Measurements from ENCODE around the gene ANKRD36C.
"Not testable (repeated sequence)": the region's sequence is repeated elsewhere in the genome, so short reads cannot be mapped to it uniquely, and the experiment has no call there.

ANKRD36C gene

DNA sequence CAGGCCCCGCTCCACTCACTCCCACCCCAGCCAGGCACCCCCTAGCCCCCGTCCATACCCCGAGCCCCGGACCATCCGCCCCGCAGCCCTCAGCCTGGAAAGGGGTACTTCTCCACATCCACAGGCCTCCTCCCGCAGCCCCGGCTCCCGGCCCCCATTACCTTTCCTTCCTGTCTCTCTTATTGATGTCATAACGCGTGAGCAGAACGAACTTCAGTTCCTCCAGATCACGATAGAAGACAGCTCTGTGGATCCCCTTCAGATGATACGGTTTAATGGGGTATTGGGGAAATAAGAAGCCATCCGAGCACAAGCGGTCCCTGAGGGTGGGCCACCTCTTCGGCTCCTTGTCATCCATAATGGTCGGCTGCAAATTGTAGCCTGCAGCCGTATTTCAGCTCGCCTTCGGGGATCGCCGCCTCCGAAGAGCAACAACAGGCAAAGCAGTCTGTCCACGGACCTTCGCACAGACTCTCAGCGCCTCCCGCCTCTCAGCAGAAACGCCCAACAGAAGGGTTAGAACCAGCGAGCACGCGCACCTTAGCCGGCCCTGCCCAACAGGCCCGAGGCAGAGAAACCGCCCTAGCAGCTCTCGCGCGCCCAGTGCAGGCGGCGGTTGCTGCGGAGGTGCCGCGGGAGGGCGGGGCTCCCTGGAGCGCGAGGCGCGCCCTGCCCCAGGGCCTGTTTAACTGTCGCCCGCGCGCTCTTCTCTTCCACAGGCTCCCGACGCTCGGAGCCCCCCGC lies at the start of gene ANKRD36C:
Gene ANKRD36C (minus strand): TSS at position 474 of the 744 bp plus-strand sequence. CDS start 116 bp downstream, at position 358.
- peak; percentile 62 for DNase-seq (ENCODE audit: low read depth)
- peak within 1 kb of the TSS; percentile 62 for H3K4me3 ChIP-seq (ENCODE audit: low read depth, low read length)

DNA sequence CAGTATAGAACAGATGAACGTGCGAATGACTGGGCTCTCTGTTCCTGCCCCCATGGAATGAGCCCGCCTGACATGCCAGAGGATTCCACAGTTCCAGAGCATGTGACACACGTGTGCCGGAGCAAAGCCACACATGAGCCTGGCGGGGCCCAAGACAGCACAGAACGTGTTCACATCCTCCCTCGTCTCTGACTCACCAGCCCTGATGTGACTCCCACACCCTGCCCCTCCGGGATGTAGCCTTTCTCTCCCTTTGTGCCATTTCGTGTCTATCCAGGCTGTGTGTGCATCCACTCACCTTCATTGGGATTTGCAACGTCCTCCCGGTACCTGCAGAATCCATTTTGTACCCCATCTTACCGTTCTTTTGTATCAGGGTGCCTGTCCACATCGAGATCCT lies 43.9 kb upstream of the ANKRD36C start:
- DNase-seq (ENCODE audit: low read depth); H3K4me3 ChIP-seq (ENCODE audit: low read depth, low read length): not testable (repeated sequence)

DNA sequence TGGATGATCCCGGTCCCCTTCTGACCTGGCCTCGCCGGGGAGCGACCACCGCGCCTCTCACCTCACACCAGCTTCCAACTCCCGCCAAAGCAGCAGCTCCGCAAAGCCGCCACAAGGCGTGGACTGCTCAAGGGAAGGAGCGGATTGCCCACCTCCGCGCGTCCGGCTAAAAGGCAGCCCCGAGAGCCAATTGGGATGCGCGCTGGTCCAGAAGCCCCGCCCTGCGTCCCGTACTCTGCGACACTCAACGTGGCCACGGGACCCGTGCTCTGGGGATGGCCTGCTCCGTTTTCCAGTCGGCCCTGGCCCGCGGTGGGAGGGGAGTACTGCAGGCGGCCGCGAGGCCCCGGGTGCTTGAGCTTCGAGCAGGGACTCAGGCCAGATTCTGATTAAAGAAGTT lies 43.2 kb upstream of the ANKRD36C start, which contains the start of gene GPAT2:
Gene GPAT2 (minus strand): TSS at position 125 of the 400 bp plus-strand sequence. CDS start 2,557 bp downstream, outside the sequence.
- not testable (repeated sequence) for DNase-seq (ENCODE audit: low read depth); H3K4me3 ChIP-seq (ENCODE audit: low read depth, low read length)

DNA sequence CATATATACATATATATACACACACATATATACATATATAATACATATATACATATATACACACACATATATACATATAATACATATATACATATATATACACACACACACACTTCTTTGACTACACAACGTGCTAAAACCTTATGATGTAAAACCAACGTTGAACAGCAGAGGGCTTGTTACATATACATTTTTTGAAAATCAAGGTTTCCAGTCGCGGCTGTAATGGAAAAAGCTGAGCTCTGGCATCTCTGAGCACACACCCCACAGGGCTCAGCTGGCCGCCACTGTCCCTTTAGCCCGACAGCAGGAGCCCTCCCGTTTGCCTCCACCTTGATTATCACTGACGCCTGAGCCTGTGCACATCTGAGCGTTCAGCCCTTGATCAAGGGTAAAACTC lies 42.4 kb upstream of the ANKRD36C start:
- not testable (repeated sequence) for DNase-seq (ENCODE audit: low read depth); H3K4me3 ChIP-seq (ENCODE audit: low read depth, low read length)

DNA sequence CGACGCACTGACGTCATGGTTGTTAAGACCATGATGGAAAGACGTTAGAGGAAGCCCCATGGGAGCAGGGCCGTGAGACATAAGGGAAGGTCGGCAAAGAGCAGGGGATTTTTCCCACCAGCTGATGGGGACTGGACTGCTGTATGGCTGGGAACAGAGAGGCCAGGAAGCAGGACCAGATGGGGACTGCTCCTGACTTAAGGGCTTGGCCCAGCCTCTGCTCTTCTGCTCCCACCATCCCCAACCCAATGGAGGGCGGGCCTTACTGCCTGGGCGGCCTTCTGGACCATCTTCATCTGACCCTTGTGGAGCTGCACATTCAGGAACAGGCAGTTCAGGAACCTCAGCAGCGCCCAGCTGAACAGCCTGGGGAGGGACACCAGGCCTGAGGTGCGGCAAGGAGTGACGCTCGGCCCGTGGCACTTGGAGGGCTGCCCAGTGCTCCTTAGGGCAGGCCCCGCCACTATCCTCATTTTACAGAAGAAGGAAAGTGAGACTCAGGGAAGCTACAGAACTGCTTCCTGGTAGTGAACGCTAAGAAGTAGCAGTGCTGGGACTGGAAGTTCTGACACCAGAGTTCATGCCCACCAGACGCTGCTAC lies 36.2 kb upstream of the ANKRD36C start:
- DNase-seq (ENCODE audit: low read depth); H3K4me3 ChIP-seq (ENCODE audit: low read depth, low read length): not testable (repeated sequence)

DNA sequence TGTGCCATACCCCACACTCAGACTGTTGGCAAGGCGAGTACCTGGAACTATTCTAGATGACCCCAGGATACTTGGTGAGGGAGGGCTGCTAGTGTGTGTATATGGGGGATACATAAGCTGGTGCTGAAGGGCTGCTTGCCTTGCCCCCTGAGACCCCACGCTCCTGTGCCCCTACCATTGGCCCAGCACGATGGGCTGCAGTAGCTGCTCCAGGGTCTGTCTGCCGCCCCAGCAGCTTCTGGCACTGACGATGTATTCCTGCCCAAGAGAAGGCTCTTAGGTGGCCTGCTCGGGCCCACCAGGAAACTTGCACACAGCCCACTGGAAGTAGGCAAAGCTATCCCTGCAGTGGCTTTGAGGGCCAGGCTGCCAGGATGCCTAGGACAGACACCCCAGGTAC lies 34.1 kb upstream of the ANKRD36C start:
- not testable (repeated sequence) for DNase-seq (ENCODE audit: low read depth); H3K4me3 ChIP-seq (ENCODE audit: low read depth, low read length)

DNA sequence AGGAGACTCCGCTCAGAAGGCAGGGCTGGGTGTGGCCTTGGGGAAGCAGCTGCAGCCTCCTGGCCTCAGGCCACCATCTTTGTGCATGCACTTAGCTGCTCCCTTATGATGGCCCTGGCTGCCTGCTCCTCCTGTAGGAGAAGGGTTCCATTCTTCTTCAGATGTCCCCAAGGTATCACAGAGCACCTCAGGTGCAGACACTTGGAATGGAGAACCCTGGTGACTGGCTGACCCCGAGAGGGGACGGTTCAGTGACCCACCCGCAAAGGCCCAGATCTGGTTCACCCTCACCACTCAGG lies 33.5 kb upstream of the ANKRD36C start:
- no peak overlapping the region for H3K4me3 ChIP-seq (ENCODE audit: low read depth, low read length)
- TF ChIP-seq, protein P1, sequence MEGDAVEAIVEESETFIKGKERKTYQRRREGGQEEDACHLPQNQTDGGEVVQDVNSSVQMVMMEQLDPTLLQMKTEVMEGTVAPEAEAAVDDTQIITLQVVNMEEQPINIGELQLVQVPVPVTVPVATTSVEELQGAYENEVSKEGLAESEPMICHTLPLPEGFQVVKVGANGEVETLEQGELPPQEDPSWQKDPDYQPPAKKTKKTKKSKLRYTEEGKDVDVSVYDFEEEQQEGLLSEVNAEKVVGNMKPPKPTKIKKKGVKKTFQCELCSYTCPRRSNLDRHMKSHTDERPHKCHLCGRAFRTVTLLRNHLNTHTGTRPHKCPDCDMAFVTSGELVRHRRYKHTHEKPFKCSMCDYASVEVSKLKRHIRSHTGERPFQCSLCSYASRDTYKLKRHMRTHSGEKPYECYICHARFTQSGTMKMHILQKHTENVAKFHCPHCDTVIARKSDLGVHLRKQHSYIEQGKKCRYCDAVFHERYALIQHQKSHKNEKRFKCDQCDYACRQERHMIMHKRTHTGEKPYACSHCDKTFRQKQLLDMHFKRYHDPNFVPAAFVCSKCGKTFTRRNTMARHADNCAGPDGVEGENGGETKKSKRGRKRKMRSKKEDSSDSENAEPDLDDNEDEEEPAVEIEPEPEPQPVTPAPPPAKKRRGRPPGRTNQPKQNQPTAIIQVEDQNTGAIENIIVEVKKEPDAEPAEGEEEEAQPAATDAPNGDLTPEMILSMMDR (IDR thresholded peaks at IDR 0.05; ENCODE audit: insufficient read depth, low read depth, low read length, missing control alignments): no peak
- DNase-seq (ENCODE audit: low read depth): no peak

DNA sequence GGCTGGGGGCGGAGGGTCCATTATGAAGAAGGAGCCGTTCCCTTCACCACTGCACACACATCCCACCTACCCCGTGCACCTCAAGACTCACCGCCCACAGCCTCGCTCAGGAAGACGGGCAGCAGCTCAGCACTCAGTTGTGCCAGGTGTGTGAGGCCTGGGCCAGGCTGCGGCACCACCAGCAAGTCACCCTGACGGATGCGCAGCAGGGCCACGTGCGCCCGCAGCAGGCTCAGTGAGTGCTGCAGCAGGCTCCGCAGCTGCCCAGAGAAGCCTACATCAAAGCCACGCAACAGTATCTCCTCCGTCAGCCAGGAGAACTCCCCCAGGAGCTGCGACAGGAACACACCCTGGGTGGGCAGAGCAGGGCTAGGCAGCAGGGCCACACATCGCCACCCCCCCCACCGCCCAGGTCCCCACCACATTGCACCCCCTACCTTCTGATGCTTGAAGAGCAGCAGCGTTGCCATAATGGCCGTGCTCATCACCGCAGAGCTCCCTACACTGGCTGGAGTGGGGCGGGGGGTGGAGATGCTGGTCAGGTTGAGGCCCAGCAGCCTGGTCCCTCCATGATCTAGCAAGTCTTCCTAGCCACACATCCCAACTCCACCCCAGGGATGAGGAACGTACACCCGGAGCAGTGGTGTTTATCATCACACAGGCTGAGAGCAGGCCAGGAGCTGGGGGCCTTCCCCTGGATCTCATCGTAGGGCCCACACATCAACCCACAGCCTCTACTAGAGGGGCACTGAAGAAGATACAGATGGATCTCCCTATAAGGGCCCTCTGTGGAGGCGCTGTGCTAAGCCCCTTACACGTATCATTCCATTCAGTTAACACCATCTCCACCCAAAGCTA lies 32.9 kb upstream of the ANKRD36C start:
- DNase-seq (ENCODE audit: low read depth): no peak
- TF ChIP-seq, protein P1 (IDR thresholded peaks at IDR 0.05; ENCODE audit: insufficient read depth, low read depth, low read length, missing control alignments): no peak
- no peak overlapping the region for H3K4me3 ChIP-seq (ENCODE audit: low read depth, low read length)

DNA sequence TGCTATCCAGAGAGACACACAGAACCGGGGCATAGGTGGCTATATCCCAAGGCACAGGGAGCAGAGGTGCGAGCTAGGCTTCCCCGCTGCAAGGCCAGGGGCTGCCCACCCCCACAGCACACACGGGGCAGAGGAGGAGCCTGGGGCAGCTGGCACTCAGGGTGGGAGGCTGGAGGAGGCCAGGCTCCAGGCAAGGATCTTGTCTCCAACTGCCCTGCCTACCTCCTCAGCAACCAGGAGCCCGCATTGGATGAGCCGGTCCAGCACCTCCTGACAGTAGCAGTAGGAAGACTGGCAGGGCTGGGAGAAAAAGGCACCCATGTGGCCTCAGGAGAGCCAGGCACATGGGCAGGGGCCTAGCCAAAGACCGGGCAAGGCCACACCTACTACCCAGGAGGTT lies 32.1 kb upstream of the ANKRD36C start:
- DNase-seq (ENCODE audit: low read depth): not testable (repeated sequence)

DNA sequence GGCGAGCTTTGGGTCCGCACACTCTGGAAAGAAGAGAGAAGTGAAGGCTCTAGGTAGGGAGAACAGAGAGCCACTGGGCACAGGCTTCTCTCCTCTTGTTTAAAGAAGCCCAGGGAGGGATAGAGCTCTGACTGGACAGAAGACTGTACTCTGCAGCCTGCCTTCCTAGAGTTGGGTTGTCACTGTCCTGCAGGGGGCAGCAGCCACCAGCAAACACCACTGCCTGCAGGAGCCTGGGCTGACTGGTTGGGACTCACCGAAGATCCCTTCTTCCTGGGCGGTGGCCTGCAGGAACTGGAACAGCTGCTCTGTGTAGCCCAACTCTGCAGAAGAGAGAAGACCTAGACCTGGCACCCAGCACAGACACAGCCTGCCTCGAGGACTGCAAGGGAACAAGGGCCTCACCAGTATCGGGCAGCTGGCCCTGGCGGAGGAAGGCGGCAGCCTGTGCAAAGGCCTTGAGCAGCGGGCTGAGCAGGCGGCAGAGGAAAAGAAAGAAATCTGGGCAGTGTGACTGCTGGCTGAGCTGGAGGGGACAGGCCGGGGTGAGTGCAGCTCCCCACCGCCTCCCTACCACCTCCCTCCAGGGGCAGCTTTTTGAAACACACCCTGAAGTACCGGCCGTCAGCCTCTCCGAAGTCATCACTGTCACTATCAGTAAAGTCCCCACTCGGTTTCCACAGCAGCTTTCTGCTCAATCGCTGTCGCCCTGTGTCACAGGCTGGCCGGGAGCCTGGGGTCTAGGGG lies 31.2 kb upstream of the ANKRD36C start:
- TF ChIP-seq, protein P1 (IDR thresholded peaks at IDR 0.05; ENCODE audit: insufficient read depth, low read depth, low read length, missing control alignments): peak; percentile 78
- H3K4me3 ChIP-seq (ENCODE audit: low read depth, low read length): not testable (repeated sequence)
- DNase-seq (ENCODE audit: low read depth): peak; percentile 81

More for the DNA sequence above, 32.1 kb upstream of the ANKRD36C start:
- not testable (repeated sequence) for H3K4me3 ChIP-seq (ENCODE audit: low read depth, low read length)

DNA sequence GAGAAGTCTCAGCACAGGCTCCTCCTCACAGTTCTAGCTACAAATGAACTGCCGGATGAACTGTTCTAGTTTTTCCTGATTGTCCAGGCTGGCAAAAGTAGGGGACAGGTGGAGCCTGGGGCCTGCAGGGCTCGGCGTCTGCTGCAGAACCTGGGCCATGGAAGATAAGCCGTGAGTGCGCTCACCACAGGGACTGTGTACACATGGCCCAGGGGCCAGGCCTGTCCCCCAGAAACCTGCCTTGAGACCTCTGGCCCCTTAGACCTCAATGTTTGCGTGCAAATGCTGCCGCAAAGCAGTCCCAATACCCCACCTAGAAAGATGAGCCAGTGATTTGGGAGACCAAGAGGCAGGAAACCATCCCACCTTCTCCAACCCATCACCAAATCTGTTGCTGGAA lies 30.5 kb upstream of the ANKRD36C start:
- DNase-seq (ENCODE audit: low read depth); H3K4me3 ChIP-seq (ENCODE audit: low read depth, low read length): not testable (repeated sequence)

DNA sequence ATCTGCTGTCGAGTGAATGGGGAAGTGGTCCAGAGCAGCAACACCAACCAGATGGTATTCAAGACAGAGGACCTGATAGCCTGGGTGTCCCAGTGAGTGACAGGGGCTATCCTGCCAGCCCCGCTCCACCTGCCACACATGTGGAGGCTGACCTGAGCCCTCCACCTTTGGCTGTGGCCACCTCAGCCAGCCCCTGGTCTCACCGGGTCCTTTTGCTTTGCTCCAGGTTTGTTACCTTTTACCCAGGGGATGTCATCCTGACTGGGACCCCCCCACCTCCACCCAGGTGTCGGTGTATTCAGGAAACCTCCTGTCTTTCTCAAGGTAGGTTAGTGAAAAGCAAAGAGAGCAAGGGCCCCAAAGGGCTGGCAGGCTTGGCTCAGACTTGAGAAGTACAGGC lies 29.5 kb upstream of the ANKRD36C start:
- DNase-seq (ENCODE audit: low read depth); H3K4me3 ChIP-seq (ENCODE audit: low read depth, low read length): not testable (repeated sequence)

DNA sequence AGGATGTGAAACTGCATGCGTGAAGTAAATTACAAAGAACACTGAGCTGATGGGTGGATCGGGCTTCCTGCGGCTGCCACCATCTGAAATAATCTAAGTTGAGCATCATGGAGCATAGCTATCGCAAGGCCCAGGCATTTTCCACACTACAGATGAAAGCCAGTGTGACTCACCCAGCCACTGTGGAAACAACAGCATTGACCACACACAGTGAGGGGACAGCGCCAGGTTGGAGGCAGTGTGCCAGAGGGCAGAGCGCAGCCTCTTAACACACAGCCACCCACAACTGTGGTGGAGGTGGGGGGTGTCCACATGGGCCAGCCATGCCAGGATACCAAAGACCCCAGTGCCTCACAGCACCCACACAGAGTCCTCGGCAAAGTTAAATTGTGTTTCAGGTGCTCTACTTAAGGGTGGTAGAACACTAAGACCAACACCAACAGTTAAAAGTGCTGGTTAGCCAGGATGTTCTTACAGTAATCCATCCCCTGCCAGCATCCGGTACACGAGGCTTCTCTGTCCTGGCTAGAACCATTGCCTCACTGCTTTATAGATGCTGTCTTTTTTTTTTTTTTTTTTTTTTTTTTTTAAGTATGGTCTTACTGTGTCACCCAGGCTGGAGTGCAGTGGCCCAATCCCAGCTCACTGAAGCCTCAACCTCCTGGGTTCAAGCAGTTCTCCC lies 28.4 kb upstream of the ANKRD36C start:
- not testable (repeated sequence) for DNase-seq (ENCODE audit: low read depth); H3K4me3 ChIP-seq (ENCODE audit: low read depth, low read length)

DNA sequence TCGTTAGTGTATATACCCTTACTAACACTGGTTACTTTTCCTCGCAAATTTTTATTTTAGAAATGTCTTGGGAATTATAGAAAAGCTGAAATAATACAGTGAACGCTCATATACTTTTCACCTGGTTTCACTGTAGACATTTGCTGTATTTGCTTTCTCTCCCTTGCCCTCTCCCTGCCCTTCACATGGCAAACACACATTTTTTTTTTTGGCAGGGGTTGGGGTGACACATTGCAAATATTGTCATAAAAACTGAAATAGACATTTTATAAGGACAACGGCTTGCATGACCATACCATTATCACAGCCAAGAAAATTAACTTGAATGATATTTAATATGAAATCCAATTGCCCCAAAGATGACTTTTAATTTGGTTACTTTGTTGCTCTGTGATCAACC lies 24.7 kb upstream of the ANKRD36C start:
- DNase-seq (ENCODE audit: low read depth); H3K4me3 ChIP-seq (ENCODE audit: low read depth, low read length): not testable (repeated sequence)
